Ishikawa (cell line): Measurements from ENCODE around the gene EGFL7.

Experiments used
- CEBPB ChIP-seq: IDR thresholded peaks from 2 replicates; pipeline ENCODE4 v1.6.1; 2012
- CREB1 ChIP-seq: IDR thresholded peaks from 2 replicates; pipeline ENCODE4 v1.6.1; 2012; ENCODE audit warnings: low read depth
- EGR1 ChIP-seq: IDR thresholded peaks from 2 replicates; pipeline ENCODE4 v1.6.1; 2012
- EP300 ChIP-seq: IDR thresholded peaks from 2 replicates; pipeline ENCODE4 v1.6.1; 2012; ENCODE audit warnings: borderline replicate concordance
- FOXM1 ChIP-seq: IDR thresholded peaks from 2 replicates; pipeline ENCODE4 v1.6.1; 2012; ENCODE audit warnings: low read depth, borderline replicate concordance
- MAX ChIP-seq: IDR thresholded peaks from 2 replicates; pipeline ENCODE4 v1.6.1; 2012
- NFIC ChIP-seq: IDR thresholded peaks from 2 replicates; pipeline ENCODE4 v1.6.1; 2012
- RAD21 ChIP-seq: IDR thresholded peaks from 2 replicates; pipeline ENCODE4 v1.6.1; 2012; ENCODE audit warnings: low read depth
- REST ChIP-seq: IDR thresholded peaks from 2 replicates; pipeline ENCODE4 v1.6.1; 2012; ENCODE audit warnings: low read depth, mild to moderate bottlenecking
- TAF1 ChIP-seq: IDR thresholded peaks from 2 replicates; pipeline ENCODE4 v1.6.1; 2012; ENCODE audit warnings: low read depth, mild to moderate bottlenecking
- TCF12 ChIP-seq: IDR thresholded peaks from 2 replicates; pipeline ENCODE4 v1.6.1; 2012; ENCODE audit warnings: low read depth
- TEAD4 ChIP-seq: IDR thresholded peaks from 2 replicates; pipeline ENCODE4 v1.6.1; 2012
- USF1 ChIP-seq: IDR thresholded peaks from 2 replicates; pipeline ENCODE4 v1.6.1; 2012
- YY1 ChIP-seq: IDR thresholded peaks from 2 replicates; pipeline ENCODE4 v1.6.1; 2012; ENCODE audit warnings: low read depth
- ZBTB7A ChIP-seq: IDR thresholded peaks from 2 replicates; pipeline ENCODE4 v1.6.1; 2012; ENCODE audit warnings: low read depth

Gene EGFL7

DNA sequence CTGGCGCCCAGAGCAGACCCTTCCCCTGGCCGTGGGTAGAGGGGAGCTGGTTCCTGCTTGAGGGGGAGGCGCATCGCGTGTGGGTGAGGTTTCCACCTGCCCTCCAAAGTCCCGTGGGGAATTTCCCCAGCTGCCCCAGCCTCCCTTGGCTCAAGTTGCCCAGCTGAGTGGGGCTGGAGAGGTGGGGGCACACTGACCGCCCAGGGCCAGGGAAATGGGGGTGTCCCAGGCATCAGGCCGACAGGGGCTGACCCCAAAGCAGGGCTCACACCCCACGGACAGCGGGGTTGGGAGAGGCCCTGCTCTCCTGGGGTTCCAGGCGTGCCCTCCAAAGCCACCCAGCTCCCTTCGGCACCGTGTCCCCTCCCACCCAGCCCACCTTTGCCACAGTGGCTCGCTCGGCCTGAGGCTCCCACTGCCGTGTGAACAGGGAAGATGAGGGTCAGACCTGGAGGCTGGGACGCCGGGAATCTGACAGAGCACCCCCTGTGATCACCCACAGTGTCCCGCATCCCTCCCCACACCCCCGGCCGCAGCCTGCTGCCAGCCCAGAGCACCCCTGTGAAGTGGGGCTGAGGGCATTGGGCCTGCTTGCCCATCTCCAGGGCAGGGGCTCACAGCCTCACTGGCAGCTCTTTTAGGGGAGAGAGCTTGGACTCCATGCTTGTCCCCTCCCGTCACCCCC is 933 bp upstream of the EGFL7 start:
- no peak for TF ChIP-seq TCF12
- no peak for TF ChIP-seq EGR1
- TF ChIP-seq REST = no peak
- no peak for TF ChIP-seq TEAD4
- TF ChIP-seq FOXM1 = no peak
- TF ChIP-seq CREB1 = no peak
- TF ChIP-seq RAD21 = no peak
- TF ChIP-seq YY1 = no peak
- no peak for TF ChIP-seq NFIC
- no peak for TF ChIP-seq ZBTB7A
- no peak for TF ChIP-seq EP300
- TF ChIP-seq CEBPB = no peak
- no peak for TF ChIP-seq TAF1
- no peak for TF ChIP-seq MAX

DNA sequence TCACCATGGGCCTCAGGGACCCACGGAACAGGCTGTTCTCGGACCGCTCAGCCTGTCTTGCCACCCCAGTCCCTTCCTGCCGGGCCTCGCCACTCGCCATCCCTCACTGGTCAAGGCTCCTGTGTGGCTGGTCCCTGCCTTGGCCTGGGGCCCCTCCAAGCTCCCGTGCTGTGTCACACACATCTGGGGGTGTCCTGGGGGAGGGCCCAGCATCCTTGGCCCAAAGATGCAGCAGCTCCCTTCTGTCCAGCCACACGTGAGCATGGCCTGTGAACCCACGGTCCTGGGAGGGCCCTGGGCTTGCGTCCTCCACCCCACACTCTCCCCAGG is 425 bp upstream of the EGFL7 start:
- TF ChIP-seq REST (no peak), CREB1 (no peak), CEBPB (no peak)

DNA sequence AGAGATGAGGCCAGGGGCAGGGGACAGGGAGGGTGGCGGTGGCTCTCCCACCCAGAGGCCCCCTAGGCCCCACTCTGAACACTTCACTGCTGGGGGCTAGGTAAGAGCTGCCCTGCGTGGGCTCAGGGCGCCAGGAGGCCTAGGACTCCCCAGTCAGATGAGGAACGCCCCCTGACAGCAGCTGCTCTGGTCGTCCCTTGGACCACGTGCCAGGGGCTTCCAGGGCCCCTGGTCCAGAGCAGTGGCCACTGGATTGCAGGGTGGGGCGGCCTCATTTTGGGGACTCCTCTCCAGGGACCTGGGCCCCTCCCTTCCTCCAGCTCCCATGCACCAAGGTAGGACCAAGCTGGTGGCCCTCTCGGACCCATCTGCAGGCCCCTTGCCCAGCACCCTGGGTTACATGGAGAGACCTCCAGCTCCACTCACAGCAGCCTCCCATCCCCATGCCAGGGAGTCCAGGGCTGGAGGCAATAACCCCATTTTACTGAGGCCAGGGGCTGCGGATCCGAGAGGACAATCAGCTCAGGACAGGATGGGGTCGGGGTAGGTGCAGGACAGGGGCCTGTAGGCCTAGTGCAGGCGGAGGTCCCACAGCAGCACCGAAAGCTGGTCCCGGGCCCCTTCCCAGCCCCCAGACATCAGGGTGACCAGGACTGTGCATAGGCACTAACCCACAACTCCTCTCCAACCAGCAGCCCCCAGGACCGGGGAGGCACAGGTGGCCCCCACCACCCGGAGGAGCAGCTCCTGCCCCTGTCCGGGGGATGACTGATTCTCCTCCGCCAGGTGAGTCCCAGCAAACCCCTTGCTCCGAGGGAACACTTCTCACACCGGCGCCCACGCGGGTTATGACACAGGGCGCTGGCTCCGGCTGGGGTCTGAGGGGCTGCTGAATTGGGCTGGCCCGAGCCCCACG is 1.5 kb downstream of the EGFL7 start:
- TF ChIP-seq MAX (no peak), NFIC (no peak)

DNA sequence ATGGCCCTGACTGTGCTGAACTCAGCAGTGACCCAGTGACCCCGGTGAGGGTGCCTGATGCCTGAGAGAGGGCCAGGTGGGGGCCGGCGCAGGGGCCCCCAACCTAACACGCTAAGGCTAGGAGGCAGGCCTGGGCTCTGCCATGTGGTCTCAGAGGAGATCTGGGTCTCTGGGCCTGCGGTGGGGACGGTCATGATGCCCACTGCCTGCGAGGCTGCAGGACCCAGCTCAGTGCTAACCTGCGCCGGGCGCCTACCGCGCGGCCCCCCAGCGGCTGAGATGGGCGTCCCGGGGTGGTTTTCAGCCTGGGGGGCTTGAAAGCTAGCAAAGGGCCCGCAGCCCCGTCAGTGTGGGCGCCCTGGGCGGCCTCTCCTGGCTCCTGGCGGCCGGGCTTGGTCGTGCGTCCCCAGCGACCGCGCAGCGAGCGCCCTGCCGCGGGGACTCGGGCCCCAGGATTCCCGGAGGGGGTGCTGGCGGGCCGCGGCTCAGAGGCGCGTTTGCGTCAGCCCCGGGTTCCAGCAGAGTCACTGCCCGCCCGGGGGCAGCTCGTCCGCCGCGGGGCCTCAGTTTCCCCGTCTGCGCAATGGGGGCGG is 2.5 kb downstream of the EGFL7 start:
- TF ChIP-seq YY1 (no peak), MAX (no peak), ZBTB7A (no peak), RAD21 (no peak), TAF1 (no peak), FOXM1 (no peak), USF1 (no peak), REST (no peak), EP300 (no peak)

GRCh38 chr9:136665704-136666371 is 3.1 kb downstream of the EGFL7 start:
- TF ChIP-seq ZBTB7A (peak; percentile 55; the same call in 1 of the 2 replicates), TEAD4 (no peak), TAF1 (no peak), TCF12 (no peak)
